OCI-LY3 (cell line): ENCODE data around the gene PHKB.

Experiments used
- EZH2phosphoT487 ChIP-seq: fragments of 200-600 bp; shearing (Covaris generic); IDR thresholded peaks from 2 replicates; pipeline ENCODE4 v1.6.1; 2018; ENCODE audit warnings: antibody characterized with exemption, mixed run types, low read depth
- TF ChIP-seq, protein P1 (sequence below): fragments of 200-600, 300-600 bp; sonication (generic); IDR thresholded peaks from 2 replicates; pipeline ENCODE4 v1.5.1; 2014; ENCODE audit warnings: antibody characterized with exemption, low read length, low read depth

DNA sequence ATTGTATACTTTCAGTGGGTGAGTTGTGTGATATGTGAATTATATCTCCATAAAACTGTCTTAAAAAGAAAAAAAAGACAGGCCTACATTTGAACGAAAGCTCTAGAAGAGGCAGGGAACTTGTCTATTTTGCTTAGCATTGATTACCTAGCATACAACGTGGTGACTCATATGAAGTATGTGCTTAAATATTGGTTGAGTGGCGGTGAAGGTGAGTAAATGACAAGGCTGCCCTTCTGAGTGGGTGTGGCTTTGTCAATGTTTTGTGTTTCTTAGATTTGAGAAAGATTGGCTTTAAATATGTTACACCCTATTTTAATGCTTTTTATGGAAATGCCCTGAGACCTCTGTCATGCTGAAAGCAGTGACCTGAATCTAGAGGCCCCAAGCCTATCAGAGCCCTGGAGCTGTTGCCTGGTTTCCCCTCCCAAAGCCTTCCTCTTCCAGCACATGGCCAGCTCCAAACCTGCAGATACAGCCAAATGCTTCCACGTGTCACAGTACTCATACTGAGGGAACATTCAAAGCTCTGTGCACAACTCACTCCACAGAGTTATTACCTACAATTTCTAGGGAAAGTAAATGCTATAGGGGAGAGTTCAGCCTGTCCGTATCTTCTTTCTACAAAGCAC, 260.0 kb downstream of the PHKB start:
- TF ChIP-seq, protein P1, sequence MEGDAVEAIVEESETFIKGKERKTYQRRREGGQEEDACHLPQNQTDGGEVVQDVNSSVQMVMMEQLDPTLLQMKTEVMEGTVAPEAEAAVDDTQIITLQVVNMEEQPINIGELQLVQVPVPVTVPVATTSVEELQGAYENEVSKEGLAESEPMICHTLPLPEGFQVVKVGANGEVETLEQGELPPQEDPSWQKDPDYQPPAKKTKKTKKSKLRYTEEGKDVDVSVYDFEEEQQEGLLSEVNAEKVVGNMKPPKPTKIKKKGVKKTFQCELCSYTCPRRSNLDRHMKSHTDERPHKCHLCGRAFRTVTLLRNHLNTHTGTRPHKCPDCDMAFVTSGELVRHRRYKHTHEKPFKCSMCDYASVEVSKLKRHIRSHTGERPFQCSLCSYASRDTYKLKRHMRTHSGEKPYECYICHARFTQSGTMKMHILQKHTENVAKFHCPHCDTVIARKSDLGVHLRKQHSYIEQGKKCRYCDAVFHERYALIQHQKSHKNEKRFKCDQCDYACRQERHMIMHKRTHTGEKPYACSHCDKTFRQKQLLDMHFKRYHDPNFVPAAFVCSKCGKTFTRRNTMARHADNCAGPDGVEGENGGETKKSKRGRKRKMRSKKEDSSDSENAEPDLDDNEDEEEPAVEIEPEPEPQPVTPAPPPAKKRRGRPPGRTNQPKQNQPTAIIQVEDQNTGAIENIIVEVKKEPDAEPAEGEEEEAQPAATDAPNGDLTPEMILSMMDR: no peak
- no peak for TF ChIP-seq EZH2phosphoT487
